Fibroblast of skin of scalp (primary cell): ENCODE data around the gene FGD2.

ENCODE experiments used
- DNase-seq: peaks from one replicate; pipeline ENCODE4 v3.0.0-alpha.2; 2013

The FGD2 gene

DNA sequence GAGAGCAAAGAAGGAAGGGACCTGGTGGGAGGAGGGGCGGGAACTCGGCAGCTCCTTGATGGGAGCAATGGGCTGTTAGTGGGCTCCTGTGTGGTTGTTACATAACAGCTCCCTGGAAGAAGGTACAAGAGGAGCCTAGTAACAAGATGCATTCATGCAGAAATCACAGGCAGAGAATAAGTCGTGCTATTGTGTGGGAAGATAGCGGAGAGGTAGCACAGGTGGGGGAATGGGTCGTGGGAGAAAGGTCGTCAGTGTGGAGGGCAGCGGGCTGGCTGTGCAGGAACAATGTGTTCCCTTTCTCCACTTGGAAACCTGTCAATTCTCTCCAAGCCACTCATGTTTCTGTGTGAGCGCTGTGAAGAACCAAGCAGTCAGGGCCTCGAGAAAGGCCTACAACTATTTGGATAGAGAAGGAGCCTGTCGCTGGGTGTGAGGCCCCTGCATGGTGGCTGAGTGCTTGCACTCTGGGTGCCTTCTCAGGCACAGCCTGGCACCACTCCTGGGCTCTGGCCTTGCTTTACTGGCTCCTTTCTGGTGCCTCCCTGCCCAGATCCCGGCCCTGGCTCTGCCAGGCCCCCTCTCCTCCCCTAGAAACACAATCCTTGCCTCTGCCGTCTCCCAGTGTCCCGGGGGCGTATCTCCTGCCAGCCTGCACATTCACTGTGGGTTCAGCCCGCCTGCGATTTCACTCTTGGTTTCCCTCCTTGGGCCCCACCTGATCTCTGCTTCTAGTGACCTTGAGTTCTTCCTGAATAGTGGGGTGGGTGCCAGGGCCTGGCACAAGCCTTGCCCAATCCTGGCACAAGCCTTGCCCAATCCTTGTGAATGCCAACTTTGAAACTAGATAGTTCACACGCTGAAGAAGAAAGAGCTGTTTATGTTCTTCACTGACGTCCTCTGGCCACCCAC, 7.4 kb upstream of the FGD2 start:
- no peak for DNase-seq

DNA sequence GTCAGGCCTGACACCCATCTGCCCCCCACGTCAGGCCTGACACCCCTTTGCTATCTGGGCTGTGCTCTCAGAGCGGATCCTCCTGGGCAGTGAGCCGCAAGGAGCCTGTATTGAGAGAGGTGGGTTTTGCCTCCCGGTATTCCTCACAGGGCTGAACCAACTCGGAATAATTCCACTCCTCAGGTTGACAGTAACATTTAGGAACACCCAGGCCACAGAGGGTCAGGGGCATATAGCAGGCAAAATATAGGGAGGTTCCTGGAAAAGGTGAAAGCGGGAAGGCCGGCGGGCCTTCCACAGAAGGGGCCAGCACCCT, 6.8 kb upstream of the FGD2 start:
- DNase-seq = no peak

DNA sequence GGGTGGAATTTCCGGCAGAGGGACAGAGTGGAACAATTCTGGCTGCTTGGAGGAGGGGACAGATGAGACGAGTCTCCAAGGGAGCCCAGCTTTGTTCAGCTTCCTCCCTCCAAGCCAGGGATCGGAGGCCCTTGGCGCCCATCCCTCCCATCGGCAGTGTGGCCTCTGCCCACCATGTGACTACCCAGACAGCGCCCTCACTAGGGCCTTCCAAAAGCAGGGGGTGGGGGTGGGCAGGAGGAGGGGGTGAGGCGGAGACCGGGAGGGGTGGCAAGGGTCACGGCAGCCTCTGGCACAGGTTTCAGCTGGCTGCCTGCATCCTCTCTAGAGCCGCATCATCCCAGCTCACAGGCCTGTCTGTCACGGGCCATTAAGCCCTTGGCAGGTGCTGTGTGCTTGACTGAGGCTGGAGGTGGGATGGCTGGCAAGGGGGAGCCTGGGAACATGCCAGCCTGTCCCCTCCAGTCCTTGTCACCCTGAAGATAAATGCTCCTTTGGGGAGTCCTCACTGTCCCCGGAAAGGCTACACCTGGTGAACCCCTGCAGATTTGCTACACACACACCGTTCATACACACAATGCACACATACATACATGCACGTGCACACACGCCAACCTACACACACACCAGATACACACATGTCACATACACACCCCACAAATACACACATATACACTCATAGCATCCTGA, 6.2 kb upstream of the FGD2 start:
- no peak for DNase-seq

DNA sequence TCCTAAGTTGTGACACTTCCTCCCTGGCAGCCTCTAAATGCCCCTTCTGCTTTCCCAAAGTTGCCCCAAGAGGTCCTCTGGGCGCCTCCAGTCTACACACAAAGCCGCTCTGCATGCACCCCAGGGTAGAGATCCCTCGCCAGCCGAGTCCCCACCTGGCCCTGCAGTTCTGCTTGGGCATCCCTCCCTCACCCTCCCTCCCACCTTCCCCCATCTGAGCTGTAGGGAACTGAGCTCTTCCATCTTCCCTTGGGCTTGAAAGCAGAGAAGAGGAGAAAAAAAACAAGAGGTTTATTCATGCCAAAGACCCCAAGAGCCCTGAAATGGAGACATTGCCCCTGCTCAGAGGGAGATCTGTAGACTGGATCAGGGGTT, 5.7 kb upstream of the FGD2 start:
- no peak for DNase-seq

DNA sequence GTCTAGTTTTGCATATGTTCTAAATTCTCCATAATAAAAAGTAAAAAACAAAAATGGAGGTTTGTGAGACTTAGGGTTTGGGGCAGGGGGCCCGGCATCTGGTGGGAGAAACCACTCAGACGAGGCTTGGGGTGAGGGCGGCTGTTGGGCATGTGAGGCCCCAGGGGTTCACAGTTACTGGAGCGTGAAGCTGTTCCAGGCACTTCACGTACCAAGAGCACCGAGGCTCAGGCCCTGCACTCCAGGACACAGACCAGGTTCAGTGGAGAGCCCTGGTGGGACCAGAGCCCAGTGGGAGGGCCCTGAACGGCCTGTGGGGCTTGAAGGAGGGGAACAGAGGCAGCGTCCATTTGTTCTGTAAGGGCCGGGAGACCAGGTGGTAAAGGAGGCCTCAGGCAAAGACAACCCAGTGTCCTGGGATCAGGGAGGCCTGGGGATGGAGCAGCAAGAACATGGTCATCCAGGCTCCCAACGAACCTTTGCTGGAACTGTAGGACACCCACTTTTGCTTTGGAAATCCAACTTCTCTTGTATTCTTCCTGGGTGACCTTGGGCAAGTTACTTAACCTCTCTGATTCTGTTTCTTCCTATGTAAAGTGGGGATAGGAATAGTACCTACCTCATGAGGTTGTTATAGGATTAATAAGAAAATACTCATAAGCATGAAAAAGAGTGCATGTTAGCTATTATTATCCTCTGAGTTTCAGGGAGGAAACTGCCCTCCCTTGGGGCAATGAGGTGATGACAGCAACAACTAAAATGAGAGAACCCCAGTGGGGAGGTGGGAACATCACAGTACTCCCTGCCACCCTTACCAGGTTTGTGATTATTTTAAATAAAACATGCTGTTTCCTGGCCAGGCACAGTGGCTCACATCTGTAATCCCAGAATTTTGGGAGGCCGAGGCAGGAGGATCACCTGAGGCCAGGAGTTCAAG, 1.1 kb upstream of the FGD2 start:
- no peak for DNase-seq

DNA sequence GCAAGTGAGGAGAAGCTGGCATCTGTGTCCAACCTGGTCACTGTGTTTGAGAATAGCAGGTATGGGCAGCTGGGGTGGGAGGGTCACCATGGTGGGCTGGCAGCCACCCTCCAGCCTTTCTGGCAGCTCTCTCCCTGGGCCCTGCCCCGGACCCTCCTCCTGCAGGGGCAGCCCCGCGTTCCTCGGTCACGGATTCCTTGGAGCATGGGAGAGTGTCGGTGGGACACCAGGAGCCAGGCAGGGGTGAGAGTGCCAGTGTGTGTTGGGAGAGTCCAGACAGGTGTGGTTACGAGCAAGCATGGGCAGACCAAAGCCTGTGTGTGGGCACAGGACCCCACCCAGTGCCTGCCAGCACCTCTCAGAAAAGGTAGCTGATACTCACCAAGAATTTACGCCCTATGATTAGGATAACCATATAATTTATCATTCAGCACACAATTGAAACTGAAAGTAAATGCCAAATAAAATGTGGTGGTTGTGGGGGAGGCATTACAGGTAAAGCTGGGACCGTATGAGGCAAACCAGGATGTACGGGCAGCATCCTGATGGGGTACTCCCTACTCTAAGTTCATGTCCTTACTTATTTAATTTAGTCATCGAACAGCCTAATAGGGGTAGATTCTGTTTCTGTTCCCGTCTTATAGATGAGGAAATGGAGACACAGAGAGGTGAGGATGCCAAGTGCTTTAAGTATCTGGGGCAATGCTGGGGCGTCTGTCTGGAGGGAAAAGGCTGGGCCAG, 542 bp downstream of the FGD2 start:
- DNase-seq = no peak

DNA sequence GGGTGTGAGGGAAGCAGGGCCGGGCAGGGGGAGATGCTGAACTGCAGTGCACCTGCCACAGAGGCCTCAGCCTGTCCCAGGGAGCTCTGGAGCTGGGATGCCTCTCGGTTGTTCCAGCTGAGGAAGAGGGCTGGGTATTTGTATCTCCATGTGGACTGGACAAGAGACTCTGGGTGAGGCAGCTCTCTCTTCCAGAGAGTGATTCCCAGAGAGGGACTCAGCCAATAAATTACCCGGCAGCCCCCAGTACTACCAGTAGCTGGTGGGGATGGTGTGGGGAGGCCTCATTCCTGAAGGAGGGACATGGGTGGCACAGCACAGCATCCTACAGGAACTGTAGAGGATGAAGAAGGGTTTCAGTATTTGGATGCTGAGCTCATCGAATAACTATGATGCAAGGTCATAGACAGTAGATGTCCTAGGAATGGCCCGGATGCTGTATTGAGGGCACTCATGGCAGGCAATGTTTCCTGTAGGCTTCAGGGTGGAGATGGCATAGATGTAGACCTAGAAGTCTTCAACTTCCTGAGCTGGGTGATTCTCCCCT, 1.4 kb downstream of the FGD2 start:
- DNase-seq = peak; percentile 73

DNA sequence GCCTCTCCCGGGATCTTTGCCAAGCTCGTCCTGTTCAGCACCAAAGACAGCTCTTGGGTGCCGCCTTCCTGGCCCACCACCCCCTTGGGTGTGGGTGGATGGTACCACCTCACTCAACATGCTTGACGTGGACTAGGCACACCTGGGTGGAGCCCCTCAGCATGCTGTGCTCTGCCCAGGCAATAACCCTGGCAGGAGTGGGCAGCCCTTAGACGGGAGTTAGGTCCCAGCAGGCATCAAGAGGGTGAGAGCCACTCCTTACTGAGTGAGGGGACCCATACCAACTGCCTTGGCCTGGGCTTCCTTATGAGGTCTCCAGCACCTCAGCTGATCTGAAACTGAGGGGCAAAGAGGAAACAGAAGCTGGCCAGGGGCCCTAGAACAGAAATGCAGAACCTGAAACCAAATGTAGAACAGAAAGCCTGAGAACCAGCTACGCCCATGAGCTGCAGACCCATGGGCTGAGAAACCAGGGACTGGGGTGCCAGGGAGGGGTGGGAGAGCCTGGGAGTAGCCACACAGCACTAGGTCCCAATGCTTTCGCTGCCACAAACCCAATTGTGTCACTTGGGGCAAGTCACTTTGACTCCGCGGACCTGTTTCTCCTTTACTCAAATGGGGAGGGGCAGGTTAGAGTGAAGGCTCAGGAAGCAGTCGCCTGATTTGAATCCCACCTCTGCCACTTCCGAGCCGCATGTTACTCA, 2.0 kb downstream of the FGD2 start:
- no peak for DNase-seq

DNA sequence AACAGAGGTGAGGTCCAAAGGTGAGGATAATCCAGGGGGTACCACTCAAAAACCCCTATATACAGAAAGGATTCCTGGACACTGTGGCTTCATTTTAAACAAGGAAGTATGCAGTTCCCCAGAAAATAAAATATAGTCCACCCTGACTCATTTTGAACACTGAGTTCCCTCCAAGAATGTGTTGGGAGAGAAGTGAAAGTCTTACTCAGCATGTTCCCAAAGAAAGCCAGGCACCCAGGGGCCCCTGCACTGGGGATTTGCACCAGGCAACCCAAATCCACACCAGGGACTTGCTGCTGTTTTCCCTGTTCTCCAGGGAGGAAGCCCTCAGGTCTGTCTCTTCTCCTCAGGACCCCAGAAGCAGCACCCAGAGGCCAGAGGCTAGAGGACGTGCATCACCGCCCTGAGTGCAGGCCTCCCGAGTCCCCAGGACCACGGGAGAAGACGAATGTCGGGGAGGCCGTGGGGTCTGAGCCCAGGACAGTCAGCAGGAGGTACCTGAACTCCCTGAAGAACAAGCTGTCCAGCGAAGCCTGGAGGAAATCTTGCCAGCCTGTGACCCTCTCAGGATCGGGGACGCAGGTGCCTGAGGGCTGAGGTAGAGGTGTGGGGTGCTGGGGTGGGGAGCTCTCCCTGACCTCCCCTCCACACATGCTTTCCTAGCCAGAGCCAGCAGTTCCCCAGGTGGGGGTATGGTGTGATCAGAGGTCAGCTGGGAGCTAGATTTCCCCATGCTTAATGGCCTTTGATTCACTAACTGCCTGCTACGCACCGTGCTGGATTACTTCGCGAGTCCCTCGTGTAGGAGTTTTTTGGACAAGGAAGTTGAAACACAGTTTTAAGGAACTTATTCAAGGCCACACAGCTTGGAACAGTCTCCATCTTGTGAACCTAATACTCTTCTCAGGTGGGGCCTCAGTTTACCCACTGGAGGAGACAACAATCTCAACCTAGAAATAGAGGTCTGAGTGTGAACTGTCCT, 3.3 kb downstream of the FGD2 start:
- no peak for DNase-seq

DNA sequence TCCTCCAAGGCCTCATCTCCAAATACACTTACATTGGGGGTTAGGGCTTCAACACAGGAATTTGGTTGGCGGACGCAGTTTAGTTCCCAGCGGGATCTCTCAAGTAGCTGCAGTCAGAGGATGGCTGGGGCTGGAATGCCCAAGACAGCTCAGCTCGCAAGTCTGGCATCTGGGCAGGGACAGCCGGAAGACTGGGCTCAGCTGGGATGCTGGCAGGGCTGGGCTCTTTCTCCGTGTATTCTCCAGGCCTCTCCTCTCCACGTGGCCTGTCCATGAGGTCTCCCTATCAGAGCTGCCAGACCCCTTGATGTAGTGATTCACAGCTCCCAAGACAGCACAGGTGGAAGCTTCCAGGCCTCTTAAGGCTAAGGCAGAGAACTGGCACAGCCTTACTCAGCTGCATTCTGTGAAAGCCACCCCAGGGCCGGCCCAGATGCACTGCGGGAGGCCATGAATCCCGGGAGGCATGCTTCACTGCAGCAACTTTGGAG, 5.0 kb downstream of the FGD2 start:
- peak; percentile 9 for DNase-seq

DNA sequence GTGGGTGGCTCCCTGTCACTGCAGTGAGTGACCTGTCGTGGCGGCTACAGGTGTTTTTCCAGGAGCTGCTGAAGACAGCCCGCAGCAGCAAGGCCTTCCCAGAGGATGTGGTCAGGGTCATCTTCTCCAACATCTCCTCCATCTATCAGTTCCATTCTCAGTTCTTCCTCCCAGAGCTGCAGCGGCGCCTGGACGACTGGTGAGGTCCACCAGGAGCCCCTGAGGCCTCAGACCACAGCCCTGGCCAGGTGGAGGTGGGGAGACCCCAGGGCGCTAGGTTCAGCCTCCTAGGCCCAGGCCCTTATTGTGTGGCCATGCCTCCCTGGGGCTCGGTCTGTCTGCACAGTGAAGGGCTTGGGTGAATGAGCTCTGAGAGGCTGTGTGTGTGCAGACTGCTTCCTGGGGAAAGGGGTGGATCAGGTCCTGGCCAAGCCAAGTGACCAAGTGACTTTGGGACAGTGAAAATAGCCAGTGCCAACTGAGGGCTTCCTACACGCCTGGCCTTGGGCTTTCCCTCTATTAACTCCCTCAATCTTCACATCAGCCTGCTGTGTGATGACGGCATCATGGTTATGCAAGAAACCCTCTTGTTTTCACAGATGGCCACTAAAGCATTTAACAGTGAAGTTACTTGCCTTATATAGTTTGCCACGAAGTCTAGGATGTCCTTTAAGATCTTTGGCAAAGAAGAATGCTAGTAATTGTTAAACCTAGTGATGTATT, 6.4 kb downstream of the FGD2 start:
- peak; percentile 67 for DNase-seq

DNA sequence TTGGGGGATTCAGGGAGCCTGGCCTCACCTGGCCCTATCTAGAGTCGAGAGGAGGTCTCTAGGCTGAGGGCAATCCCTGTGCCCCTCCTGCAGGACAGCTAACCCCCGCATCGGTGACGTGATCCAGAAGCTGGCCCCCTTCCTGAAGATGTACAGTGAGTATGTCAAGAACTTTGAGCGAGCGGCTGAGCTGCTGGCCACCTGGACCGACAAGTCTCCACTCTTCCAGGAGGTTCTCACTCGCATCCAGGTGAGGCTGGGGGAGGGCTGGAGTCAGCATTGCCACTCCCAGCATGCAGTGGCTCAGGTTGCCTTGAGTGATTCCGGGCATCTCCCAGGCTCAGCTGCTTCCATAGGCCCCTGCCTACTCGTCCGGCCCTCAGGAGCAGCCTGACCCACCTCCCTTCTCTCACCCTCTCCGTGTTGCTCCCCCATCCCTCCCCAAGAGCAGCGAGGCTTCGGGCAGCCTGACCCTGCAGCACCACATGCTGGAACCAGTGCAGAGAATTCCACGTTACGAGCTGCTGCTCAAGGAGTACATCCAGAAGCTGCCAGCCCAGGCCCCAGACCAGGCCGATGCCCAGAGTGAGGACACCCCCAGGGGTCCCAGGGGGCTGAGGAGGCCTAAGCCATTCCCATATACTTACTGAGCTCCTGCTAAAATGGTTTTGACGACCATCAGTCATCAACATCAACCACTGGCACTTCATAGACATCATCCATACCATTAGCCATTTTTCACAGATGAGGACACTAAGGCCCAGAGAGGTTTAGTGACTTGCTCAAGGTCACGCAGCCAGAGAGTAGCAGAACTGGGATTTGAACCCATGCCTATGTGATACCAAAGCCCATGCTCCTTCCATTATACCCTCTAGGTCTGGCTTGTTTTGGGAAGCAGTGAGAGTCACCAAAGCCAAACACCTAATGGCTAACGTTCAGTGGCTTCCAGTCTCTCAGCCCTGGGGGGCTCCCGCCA, 8.3 kb downstream of the FGD2 start:
- no peak for DNase-seq

DNA sequence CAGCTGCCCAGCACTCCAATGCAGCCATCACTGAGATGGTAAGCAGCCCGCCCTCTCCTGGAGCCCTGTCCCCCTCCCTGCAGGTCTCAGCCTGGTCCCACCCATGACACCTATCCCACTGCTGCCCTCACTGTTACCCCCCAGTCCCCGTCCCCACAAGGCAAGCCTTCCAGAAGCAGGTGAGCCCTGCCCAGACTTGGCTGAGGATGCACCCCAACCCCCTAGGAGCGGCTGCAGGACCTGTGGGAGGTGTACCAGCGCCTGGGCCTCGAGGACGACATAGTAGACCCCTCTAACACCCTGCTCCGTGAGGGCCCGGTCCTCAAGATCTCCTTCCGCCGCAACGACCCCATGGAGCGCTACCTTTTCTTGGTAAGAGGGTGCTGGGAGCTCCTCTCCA, 9.2 kb downstream of the FGD2 start:
- no peak for DNase-seq

DNA sequence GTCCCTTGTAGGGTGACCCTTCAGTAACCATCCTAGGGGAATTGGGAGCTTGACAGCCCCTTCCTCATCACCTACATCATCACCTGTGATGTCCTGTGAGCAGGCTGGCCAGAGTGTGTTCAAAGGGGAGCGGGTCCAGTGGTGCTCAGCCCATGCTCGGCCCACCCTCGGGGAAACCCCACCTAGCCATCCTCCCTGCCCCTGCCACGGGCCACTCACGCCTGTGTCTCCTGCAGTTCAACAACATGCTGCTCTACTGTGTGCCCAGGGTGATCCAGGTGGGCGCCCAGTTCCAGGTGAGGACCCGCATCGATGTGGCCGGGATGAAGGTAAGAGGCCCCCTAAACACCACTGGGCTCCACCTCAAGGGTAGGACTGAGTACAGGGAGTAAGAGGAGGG, 10.1 kb downstream of the FGD2 start:
- no peak for DNase-seq

DNA sequence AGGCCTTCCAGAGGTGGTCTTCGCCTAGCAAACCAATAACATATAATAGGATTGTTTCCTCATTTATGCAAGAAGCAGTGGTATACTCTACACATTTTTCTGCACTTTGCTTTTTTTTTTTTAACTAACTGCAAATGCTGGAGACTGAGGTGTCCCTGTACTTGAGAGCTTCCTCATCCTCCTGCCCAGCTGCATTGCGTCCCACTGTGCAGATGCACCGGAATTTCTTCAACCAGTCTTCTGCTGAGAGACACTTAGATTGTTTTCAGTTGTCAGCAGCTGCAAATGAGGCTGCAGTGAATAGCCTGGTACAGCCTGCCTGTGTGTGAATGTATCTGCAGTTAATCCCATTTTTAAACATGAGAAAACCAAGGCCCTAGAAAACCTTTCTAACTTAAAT, 11.5 kb downstream of the FGD2 start:
- DNase-seq = no peak

DNA sequence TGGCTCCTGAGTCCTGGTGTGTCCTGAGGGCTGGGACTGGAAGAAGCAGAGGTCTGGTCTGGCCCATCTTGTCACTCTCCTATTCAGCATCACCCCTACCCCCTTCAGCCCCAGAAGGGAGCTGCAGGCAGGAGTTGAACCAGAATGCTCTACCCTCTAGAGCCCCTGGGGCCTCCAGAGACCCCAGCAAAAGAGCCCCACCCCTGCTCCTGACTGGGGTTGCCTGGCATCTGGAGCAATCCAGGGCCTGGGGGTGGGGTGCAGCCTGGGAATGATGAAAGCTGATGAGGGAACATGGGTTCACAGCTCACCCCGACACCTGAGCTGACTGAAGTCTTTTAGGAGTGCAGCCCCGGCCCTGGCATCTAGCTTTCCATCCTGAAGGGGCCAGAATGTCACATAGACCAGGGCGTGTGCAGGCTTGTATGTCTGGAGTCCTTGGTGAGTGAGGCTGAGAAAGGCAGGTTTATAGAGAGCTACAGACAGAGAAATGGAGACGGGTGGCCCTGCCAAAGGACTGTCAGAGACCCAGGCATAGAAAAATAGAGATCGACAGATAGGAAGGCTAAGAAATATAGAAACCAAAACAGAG, 12.2 kb downstream of the FGD2 start:
- no peak for DNase-seq

DNA sequence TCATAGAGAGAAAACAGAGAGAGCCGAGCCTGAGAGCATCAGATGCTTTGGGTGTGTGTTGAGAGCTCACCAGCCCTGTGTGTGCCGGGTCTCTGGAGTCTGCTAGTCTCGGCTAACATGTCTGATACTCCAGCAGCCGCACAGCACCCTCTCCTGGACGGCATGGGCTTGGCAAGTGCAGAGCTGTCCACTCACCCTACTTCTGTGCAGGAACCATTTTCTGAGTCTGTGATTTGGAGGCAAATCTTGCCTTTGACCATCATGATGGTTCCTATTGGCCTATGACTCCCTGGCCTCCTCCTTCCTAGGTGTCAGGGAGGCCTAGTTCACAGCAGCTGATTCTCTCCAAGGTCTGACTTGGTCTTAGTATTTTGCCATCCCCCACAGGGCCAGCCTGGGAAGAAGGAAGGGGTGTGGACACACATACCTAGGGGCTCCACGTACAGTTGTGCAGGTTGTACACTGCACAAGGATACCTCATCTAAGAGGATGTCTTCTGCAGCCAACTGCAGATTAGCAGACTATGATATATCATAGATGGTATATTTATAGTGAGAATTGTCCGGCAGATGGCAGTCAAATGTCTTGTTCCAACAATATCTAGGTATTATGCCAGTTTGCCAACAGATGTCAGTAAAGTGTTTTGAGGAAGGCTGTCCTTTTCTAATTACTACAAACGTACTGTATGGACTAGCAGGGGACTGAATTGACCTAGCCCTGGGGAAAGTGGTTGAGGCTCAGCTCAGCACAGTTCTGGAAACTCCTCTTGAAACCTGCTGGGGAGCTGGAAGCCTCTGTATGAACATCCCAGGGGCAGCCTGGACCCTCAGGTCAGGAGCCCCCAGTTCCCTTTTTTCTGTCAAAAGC, 13.0 kb downstream of the FGD2 start:
- peak; percentile 89 for DNase-seq
